AG09319 (cell line): ENCODE results near the gene RTN4IP1.
"Not testable (repeated sequence)": the region's sequence is repeated elsewhere in the genome, so short reads cannot be mapped to it uniquely, and the experiment has no call there.

Experiments used
- DNase-seq: peaks from one replicate; pipeline ENCODE4 v3.0.0-alpha.2; 2010; ENCODE audit warnings: low read depth; ENCODE audit errors: extremely low read depth
- CTCF ChIP-seq: IDR thresholded peaks from 2 replicates; pipeline ENCODE4 v1.5.1; 2011; ENCODE audit warnings: low read depth, mild to moderate bottlenecking, inconsistent platforms, low read length, moderate library complexity

Gene RTN4IP1

DNA sequence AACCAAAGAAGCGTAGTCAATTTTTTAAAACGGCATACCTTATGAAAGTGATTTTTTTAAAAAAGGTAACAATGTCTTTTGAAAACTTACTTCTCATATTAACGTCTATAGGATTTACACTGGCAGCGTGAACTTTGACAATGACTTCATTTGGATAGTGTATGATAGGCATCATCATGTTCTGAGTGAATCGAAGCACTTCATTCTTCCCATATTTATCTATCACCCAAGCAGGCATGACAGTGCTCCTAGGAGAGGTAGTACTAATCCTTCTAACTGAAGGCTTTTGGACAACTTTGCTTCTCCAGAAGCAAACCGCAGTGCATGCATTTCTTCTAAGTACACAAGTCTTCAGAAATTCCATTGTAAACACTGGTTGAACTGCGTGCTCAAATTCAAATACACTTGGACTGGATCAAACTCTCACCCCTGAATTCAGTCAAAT, 618 bp downstream of the RTN4IP1 start:
- no peak for DNase-seq
- no peak for TF ChIP-seq CTCF

GRCh38 chr6:106627760-106628159, 1.5 kb downstream of the RTN4IP1 start:
- not testable (repeated sequence) for DNase-seq

GRCh38 chr6:106626485-106626884, 2.8 kb downstream of the RTN4IP1 start:
- TF ChIP-seq CTCF: no peak
- DNase-seq: no peak

DNA sequence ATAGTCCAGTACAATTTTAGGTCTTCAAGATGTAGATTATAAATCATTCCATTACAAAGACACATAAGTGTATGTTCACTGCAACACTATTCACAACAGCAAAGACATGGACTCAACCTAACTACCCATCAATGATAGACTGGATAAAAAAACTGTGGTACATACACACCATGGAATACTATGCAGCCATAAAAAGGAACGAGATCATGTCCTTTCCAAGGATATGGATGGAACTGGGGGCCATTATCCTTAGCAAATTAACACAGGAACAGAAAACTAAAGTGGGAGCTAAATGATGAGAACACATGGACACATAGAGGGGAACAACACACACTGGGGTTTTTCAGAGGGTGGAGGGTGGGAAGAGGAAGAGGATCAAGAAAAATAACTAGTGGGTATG, 6.3 kb downstream of the RTN4IP1 start:
- no peak for DNase-seq
- TF ChIP-seq CTCF: no peak

DNA sequence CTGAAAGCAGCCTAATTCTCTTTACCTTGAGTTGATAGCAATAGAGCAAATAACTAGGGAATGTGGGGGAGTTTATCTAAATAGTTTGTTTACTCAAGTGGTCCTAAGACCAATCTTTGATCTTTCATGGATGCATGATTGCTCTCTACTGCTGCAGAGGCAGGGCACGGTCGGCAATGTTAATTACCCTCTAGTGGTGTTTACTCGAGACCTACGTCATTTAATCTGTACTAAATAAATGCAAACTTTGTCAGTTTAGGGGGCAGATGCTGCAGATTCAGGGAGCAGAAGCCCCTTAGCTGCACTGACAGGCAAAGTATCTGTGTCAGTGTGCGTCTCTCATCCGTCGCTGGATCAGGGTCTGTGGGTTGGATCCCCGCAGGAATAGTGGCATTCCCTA, 6.9 kb downstream of the RTN4IP1 start:
- no peak for TF ChIP-seq CTCF

GRCh38 chr6:106620931-106621672, 8.2 kb downstream of the RTN4IP1 start:
- DNase-seq: no peak
- TF ChIP-seq CTCF: no peak

More for the DNA sequence above, 6.9 kb downstream of the RTN4IP1 start:
- DNase-seq: no peak

DNA sequence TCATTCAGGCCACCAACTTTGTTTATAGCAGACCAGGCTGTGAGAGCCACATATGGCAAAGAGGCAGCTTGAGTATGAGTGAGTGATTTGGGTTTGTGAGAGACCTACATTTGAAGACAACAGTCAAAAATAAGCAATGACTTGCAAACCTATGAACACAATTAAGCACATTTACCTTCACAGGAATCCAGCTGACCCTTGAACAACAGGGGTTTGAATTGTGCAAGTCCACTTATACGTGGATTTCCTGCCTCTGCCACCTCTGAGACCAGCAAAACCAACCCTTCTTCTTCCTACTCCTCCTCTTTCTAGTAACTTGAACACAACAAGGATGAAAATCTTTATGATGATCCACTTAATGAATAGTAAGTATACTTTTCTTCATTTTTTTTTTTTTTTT, 10.1 kb downstream of the RTN4IP1 start:
- no peak for TF ChIP-seq CTCF
- no peak for DNase-seq

GRCh38 chr6:106618324-106618723, 11.0 kb downstream of the RTN4IP1 start:
- DNase-seq: no peak
- no peak for TF ChIP-seq CTCF
